Fibroblast of the aortic adventitia (primary cell): ENCODE data around the gene HIVEP2. TPM values are rescaled to one million over a fixed set of nuclear protein-coding genes. Genes with fewer than 3 reads are reported as not detected.

Source experiments
- DNase-seq: peaks from one replicate; pipeline ENCODE4 v3.0.0-alpha.2; 2010; ENCODE audit warnings: low read depth
- H3K4me3 ChIP-seq: 2 replicates; pipeline ENCODE4 v1.5.1; 2011; ENCODE audit warnings: low read depth, mild to moderate bottlenecking, control low read depth, low read length, moderate library complexity
- CTCF ChIP-seq: IDR thresholded peaks from 2 replicates; pipeline ENCODE4 v1.5.1; 2011; ENCODE audit warnings: mild to moderate bottlenecking, low read length, control low read depth, inconsistent platforms; ENCODE audit not compliant: insufficient read depth
- total RNA-seq: library from RNA; depleted of rRNA; stranded (reverse); fragments of >200 nt; gene quantifications from 2 replicates; pipeline ENCODE4 v1.2.3, GENCODE V29; 2012; ENCODE audit warnings: low replicate concordance

HIVEP2 gene
- total RNA-seq, 1 donor: 23.1 TPM

- no peak for TF ChIP-seq CTCF
- peak overlapping the region; percentile 59 for H3K4me3 ChIP-seq
- peak; percentile 97 for DNase-seq
These were observed 59.7 kb downstream of the HIVEP2 start for GRCh38 chr6:142885182-142885867.

- H3K4me3 ChIP-seq: peak overlapping the region; percentile 59
- TF ChIP-seq CTCF: no peak
- no peak for DNase-seq
These were observed 60.6 kb downstream of the HIVEP2 start for GRCh38 chr6:142884214-142885035.

GRCh38 chr6:142883011-142883410 lies 62.0 kb downstream of the HIVEP2 start:
- peak; percentile 93 for DNase-seq
- no peak overlapping the region for H3K4me3 ChIP-seq

GRCh38 chr6:142881761-142882160 lies 63.2 kb downstream of the HIVEP2 start:
- no peak for TF ChIP-seq CTCF
- DNase-seq: no peak
- H3K4me3 ChIP-seq: no peak overlapping the region

More at GRCh38 chr6:142883011-142883410, 62.0 kb downstream of the HIVEP2 start:
- TF ChIP-seq CTCF: no peak

- no peak for TF ChIP-seq CTCF
- DNase-seq: no peak
These were observed 63.7 kb downstream of the HIVEP2 start for GRCh38 chr6:142881290-142881689.

GRCh38 chr6:142880201-142880600 lies 64.8 kb downstream of the HIVEP2 start:
- TF ChIP-seq CTCF: no peak
- no peak for DNase-seq
- H3K4me3 ChIP-seq: no peak overlapping the region

More at GRCh38 chr6:142881290-142881689, 63.7 kb downstream of the HIVEP2 start:
- H3K4me3 ChIP-seq: no peak overlapping the region
